ENCODE results near the gene GPX4.
"Not testable (repeated sequence)": the region's sequence is repeated elsewhere in the genome, so short reads cannot be mapped to it uniquely, and the experiment has no call there.

GPX4 gene

GRCh38 chr19:1105008-1105872, 1.4 kb downstream of the GPX4 start:
- DNase-seq: no peak

GRCh38 chr19:1105873-1106840, 2.4 kb downstream of the GPX4 start:
- DNase-seq: no peak

- no peak for DNase-seq
Observed at GRCh38 chr19:1106841-1107660, 3.3 kb downstream of the GPX4 start.

- no peak for DNase-seq
Observed at GRCh38 chr19:1107661-1108261, 4.0 kb downstream of the GPX4 start.

- no peak for DNase-seq
Observed at GRCh38 chr19:1108291-1109031, 4.7 kb downstream of the GPX4 start.

GRCh38 chr19:1109032-1109551, 5.3 kb downstream of the GPX4 start:
- no peak for DNase-seq

GRCh38 chr19:1109697-1110671, 6.2 kb downstream of the GPX4 start:
- no peak for DNase-seq

- DNase-seq: no peak
Observed at GRCh38 chr19:1110809-1111640, 7.2 kb downstream of the GPX4 start.

GRCh38 chr19:1111641-1112267, 8.0 kb downstream of the GPX4 start:
- DNase-seq: no peak

GRCh38 chr19:1112268-1113029, 8.7 kb downstream of the GPX4 start:
- no peak for DNase-seq

- peak; percentile 93 for DNase-seq
Observed at GRCh38 chr19:1113030-1113985, 9.5 kb downstream of the GPX4 start.

- no peak for DNase-seq
Observed at GRCh38 chr19:1113986-1114483, 10.2 kb downstream of the GPX4 start.

GRCh38 chr19:1114728-1115127, 10.9 kb downstream of the GPX4 start:
- DNase-seq: not testable (repeated sequence)

- DNase-seq: no peak
Observed at GRCh38 chr19:1115646-1116420, 12.0 kb downstream of the GPX4 start.
